Stimulated activated naive CD8-positive, alpha-beta T cell treated with anti-CD3 and anti-CD28 coated beads, Interleukin-15, Interleukin-2, amounts not matched to agents 100 U/mL and 50 U/mL, for 24 hours (primary cell): ENCODE measurements around the gene FNIP2.

ENCODE experiments used
- ATAC-seq: fragments of 150-1000 bp; cut with Tn5 transposase; one replicate; pipeline ENCODE4 v1.10.0; 2021
- DNase-seq: peaks from one replicate; pipeline ENCODE4 v3.0.0; 2021

Gene FNIP2

DNA sequence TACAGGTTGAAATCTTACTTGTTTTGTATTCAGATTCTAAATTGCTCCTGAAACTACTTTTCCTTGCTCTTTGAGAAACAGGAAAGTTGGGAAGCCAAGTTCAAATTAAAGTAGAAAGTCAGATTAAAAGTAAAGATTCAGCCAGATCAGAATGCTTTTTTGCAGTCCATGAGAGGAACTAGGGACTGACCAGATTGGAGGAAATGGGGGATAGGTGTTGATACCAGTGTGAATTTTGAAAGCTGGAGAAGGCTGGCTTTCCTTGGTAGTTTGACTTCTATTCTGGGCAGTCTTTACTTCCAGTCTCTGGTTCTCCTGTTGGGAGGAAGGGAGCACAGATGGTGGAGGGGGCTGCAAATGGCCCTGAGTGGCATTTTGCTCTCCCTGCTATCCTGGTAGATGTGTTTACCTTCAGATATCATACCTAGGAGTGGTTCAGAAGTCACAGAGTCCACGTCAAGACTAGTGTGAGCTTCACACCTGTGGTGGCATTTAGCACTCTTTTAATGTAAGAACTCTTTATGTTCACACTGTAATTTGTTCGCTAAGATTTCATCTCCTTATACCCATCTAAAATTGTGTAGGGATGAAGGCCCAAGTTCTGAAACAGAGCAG lies 68.8 kb downstream of the FNIP2 start:
- DNase-seq (no peak), ATAC-seq (no peak)

DNA sequence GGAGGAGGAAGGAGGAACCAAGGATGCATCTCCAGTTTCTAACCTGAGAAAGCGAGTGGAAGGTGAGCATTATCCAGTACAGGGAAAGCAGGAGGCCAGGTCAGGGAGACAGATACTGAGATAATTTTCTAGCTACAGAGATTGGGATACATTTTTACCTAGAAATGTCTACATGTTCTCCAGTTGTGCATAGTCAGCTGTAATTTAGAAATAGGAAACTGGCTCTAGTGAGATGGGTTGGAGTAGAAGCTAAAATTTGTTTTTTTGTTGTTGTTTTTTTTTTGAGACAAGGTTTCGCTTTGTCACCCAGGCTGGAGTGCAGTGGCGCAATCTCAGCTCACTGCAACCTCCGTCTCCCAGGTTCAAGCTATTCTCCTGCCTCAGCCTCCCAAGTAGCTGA lies 71.3 kb downstream of the FNIP2 start:
- DNase-seq (no peak), ATAC-seq (no peak)

DNA sequence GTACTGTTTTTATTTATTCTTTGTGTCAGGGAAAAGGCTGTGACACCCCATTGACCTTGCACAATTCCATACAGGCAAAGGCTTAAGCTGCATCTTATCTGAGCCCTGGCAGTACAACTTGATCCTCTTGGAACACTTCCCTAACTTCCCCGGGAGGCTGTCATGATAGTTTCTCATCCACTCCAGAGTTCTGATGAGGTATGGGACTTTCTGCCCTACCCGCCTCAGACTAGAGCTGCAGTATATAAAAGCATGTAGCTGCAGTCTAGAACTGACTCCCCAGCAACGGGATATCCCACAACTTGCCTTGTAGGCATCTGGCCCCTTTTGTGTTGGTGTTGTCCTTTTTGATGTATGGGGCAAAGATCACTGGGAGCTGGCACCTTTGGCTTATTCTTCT lies 72.7 kb downstream of the FNIP2 start:
- no peak for DNase-seq
- ATAC-seq: no peak

DNA sequence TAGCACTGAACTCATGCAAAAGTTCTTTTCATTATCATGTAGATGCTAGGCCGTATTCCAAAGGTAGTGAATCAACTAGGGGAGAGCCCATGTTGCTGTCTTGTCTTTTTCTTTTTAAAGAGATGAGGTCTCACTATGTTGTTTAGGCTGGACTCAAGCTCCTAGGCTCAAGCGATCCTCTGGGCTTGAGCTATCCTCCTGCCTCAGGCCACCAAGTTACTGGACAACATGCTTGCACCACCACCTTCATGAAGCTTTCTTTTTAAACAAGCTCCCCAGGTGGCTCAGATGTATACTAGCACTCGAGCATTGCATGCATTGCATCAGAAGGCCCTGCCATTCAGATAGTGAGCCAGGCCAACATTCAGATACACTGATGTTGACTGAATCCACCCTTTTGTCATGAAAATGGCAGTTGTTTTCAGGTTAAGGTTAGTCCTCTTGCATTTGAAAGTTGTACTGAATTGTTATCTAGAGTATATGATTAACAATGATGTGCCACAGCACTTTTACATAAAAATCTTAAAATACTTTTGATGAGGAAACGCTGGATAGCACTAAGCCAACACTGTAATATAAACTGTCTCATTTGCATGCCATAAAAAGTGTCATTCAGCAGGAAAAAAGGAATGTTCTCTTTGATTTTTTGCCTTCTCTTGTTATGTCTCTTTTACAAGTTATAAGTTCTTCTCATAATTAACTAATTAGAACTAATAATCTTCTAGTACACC lies 76.7 kb downstream of the FNIP2 start:
- ATAC-seq: no peak
- no peak for DNase-seq

DNA sequence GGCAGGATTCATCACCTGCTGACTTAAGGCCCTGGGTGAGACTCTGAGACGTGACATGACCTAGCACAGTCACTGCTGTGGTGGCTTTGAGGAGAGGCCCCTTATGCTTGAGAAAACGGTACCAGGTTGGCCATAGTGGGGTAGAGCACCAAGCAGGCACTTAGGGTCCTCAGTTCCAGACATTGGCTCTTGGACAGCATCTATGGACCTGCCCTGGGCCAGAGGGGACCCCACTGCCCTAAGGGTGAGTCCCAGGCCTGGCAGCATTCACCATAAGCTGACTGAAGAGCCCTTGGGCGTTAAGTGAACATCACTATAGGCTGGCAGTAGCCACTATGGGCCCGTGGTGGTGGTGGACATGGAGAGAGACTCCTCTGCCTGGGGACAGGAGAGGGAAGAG lies 78.7 kb downstream of the FNIP2 start:
- DNase-seq: no peak

DNA sequence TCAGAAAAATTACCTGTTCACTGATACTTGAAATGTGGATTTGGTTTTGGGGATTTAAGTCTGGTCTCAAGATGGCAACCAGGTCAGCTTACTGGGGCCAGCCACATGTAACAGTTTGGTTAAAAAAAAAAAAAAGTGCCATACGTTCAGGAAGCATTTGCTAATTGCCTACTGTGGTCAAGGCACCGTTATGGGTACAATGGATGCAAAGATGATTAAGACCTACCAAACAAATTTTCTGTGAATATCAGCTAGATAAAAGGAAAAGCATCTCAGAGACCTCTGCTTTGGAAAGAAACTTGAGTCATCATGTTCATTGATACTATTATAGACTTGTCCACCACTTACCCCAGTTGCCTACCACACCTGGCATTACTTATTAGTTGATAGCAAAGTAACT lies 80.9 kb downstream of the FNIP2 start:
- no peak for DNase-seq

More for the DNA sequence above, 78.7 kb downstream of the FNIP2 start:
- no peak for ATAC-seq

DNA sequence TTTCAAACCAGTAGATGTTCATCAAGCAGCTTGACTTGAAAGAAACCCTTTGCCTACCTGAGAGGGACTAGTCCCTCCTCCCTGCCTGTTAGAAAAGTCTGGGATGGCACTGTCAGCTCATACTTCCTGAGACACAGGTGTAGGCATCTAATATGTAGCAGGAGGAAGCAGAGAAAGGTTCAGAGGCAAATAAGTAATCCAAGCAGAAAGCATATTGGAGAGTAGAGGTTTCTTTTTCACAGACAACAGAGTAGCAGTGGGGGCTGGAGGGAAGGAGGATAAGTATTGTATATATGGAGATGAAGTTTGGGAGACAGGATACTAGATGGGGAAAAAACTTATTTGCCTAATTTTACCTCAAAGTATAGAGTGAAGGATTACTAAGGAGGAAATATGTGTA lies 81.5 kb downstream of the FNIP2 start:
- DNase-seq (no peak), ATAC-seq (no peak)

More for the DNA sequence above, 80.9 kb downstream of the FNIP2 start:
- peak; percentile 49 for ATAC-seq

DNA sequence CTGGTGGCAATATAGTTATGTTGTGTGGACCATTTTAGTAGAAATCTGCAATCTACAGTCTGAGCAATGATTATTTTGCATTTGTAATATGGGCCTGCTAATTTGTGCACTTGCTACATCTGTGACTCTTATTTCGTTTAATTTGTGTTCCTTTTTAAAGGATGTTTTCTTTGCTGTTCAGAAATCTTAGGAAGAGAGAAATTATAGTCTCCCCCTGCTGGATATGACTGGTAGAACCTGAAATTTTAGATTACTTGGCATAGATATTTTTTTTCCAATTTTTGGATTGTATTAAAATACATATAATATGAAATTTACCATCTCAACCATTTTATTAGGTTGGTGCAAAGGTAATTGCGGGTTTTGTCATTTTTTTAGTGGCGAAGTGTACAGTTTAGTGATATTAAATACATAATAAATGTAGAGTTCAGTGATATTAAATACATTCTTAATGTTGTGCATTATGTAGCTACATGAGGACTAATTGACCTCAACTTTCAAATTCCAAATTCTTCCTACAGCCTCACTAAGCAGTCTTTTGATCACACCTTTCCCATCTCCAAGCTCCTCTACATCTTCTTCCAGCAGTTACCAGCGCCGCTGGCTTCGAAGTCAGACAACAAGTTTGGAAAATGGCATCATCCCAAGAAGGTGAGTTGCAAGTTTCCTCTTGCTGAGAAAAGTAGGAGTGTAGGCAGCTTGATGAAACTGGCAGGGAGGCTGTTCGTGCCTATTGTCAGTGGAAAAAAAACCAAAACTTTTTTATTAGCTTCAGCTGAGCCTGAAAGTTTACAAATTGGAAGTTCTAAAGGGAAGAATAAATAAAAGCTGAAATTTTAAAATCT lies 82.2 kb downstream of the FNIP2 start:
- DNase-seq (no peak), ATAC-seq (no peak)

DNA sequence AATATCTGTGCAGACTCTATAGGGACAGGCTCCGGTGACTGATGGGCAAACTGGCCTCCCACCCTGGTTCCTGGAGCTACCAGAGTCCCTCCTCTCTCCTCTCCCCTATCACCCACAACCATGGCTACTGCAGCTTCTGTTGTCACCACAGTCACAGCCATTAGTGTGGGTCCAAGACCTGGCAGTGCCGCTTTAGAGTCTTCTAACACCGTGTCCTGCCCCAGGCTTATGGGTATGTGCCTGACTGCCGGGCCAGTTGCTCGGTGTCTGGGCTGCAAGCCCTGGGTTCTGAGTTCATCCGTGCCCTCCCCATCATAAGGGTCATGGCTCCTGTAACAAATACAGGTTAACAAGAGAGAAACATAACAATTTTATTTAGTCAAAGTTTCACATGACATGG lies 85.4 kb downstream of the FNIP2 start:
- no peak for DNase-seq
- ATAC-seq: no peak

DNA sequence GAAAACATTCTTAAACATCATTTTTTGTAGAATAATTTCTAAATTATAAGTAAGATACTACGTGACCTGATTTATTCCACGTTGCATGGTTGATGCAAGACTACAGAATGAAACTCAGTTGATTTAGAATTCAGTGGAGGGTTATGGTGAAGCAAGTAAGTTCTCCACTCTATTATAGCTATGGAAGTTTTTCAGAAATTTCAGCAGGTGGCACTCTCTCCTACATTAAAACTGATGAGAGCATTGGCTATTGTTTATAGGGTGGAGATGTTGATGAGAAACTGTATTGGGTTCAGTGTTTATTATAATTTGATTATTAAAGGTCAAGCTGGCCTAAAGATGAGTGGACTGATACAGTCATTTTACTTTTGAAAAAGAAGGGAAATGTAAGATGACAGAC lies 88.0 kb downstream of the FNIP2 start:
- DNase-seq (no peak), ATAC-seq (peak; percentile 72)

DNA sequence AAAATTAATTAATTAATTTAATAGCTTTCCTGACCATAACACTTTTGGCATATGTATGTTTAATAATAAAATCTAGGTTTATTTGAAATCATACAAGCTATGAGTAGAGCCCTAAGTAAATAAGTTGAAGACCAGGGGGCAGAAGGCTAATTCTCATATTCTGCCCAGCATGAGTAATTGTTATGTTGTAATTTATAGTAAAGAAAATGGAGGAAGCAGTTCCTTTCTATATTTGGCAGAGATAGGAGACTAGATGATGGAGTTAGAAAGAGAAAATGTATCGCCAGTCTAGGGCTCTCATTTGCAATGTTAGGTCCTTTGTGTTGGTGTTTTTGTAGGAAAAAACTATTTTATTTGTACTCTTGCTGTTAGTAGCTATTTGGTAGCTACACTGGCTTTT lies 89.1 kb downstream of the FNIP2 start:
- no peak for ATAC-seq

DNA sequence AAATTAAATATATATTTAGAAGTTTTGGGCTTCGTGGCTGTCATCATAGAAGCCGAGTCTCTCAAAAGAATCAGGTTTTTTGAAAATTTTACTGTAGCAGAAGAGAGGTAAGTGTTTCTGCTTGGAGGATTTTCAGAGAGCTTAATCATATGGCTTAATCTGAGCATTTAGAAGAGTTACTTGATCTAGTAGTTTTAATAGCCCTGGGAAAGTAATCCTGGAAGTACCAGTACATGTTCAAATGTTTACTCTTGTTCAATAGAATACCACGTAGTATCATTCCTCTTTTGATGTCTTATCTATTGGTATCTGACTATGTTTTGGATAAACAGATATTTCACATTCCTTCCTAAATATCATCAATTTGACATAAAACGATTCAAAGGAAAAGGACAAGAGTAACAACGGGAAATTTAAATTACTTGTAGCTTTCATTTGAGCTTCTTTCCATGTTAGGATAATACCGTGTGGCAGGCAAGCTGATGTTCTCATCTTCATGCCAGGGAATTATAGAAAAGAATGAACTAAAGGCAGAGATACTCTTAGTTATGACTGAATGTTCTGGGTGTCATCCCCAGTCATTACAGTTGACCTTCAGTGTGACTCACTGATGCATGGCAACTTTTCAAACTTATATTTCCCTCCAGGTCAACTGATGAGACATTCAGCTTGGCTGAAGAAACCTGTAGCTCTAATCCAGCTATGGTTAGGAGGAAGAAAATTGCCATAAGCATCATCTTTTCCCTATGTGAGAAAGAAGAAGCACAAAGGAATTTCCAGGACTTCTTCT lies 89.8 kb downstream of the FNIP2 start:
- ATAC-seq (peak; percentile 45), DNase-seq (no peak)

More for the DNA sequence above, 89.1 kb downstream of the FNIP2 start:
- no peak for DNase-seq

DNA sequence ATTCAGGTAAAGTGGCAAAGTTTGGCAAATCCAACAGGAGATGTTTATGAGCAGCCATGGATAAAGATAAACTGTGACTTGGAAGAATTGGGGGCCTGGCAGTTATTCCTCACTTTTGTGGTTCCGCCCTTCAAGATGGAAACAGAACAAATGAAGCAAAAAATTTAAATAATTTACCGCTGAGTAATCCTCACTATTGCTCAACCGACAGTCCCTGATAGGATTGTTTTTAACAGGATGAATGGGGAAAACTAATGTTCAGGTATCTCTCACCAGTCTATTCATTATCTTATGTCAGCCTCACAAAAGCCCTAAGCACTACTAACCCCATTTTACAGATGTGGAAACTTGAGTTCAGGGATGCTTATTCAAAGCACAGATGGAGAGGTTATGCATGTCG lies 90.8 kb downstream of the FNIP2 start:
- no peak for ATAC-seq
- DNase-seq: no peak

DNA sequence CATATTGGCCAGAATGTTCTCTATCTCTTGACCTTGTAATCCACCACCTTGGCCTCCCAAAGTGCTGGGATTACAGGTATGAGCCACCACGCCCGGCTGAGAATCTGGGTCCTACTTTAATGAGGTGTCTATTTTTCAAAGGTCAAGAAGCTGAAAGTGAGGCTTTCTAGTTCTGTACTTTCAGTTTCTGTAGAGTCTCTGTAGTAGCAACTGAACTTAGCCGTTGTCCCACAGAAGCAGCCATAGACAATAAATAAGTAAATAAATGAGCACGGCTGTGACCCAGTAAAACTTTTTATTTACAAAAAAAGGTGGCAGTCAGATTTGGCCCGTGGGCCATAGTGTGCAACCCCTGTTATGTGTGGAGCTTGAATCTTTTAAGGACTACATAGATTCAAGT lies 92.0 kb downstream of the FNIP2 start:
- DNase-seq (no peak), ATAC-seq (no peak)

DNA sequence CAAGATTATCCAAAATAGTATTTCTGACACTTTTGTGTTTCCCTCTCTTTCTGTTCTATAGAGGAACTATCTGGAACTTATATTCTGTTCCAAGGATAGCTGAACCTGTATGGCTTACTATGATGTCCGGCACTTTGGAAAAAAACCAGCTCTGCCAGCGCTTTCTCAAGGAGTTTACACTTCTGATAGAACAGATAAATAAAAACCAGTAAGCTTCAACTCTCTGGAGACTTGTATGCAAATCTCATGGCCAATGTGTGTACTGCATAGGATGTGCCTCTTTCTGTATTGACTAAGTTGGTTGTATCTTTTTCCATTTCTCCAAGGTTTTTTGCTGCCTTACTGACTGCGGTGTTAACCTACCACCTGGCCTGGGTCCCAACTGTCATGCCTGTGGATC lies 92.5 kb downstream of the FNIP2 start:
- DNase-seq (no peak), ATAC-seq (no peak)

DNA sequence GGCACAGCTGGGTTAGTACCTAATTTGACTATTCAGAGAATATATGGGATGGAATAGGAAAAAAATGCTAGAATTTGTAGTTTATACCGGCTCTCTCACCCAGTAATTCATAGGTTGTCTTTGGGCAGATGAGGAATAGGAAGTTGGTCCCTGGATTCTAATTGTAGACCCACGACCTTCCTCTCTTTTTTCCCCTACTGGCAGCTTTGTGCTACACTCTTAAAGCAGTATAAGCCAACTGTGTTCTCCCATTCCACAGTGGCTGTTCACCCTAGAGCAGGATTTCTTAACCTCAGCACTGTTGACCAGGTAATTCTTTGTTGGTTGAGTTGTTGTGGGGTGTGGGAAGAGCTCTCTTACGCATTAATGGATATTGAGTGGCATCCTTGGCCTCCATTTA lies 92.9 kb downstream of the FNIP2 start:
- DNase-seq (no peak), ATAC-seq (no peak)

DNA sequence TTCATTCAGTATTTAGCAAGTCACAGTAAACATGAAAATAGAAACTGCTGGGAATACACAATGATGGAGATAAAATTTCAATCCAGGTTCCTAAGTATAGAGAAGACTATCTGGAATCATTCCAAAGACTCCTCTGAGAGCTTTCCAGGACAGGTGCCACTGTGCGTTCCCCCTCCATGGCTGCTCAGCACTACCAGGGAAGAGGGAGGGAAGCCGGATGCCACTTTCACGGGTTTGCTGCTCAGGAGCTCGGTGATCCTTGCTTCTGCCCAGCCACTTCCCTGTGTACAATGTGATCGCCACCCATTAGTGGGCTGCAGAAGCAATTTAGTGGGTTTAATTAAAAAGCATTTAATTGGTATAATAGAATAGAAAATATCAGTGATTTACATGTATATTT lies 94.5 kb downstream of the FNIP2 start:
- ATAC-seq: no peak
- no peak for DNase-seq

DNA sequence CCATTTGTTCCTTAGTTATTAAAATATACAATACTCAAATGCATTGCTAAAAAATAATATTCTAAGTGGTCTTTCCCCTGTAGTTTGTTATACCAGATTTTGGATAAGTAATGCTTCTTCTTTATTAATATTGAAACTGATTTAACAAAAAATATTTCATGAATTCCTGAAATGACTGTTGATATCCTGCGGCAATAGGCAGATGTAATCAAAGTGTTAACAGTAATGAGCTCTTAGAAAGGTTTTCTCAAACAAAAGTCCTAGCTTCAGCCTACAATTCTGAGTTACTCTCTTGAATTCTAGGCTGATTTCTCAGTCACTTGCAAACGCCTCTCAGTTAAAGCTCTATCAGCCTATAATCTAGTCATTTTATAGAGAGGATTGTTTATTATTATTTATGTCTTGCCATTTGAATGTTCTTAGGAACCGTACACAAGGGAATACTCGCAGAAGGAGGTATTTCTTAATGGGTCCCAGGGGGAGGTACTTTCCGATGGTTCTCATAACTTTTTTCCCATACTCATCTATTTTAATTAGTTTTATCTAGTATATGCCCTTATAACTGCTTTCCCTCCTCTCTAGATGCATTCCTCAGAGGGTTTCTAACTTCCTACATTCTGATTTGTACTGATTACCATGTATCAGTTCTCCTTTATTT lies 96.8 kb downstream of the FNIP2 start:
- no peak for ATAC-seq
- DNase-seq: no peak

DNA sequence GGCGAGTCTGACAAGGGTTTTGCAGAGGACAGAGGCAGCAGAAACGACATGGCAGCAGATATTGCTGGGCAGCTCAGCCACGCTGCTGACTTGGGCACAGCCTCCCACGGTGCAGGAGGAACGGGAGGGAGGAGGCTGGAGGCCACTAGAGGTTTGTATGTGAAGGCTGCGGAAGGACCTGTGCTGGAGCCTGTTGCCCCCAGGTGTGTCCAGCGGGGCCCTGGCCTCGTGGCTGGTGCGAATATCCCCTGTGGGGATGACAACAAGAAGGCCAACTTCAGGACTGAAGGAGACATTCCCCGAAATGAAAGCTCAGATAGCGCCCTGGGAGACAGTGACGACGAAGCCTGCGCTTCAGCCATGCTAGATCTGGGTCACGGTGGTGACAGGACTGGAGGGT lies 100.2 kb downstream of the FNIP2 start:
- ATAC-seq (no peak), DNase-seq (no peak)

DNA sequence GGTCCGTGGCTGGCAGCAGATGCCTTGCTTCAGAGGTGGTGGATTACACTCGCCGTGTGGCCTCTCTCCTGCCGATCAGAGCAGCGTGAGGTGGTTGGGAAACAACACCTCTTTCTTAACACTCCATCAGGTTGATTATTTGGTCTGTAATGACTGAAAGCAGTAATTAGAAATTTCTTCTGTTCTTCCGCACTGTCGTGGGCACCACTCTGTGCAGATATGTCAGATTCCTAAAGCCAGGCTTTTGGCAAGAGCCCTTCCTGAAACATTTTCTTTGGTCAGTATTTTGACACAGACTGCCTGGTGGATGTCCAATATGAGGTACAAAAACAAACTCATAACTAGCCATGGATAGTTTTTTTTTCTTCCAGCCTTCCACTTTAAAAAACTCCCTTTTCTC lies 100.9 kb downstream of the FNIP2 start:
- no peak for DNase-seq
- ATAC-seq: no peak

DNA sequence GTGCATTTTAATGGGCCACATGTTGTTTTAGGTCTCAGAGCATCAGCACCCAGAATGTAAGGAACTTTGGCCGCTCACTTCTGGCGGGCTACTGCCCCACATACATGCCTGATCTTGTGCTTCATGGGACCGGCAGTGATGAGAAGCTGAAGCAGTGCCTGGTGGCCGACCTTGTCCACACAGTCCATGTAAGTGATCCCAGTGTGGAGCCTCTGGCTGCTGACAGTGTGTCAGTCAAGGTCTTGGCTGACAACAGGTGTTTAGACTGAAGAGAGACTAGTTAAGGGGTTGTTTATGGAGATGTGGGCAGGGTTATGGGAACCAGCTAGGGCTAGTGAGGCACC lies 101.4 kb downstream of the FNIP2 start:
- ATAC-seq (no peak), DNase-seq (no peak)
